Prostate gland (tissue), 2 donors: ENCODE data around the gene FUOM. TPM values are rescaled to one million over a fixed set of nuclear protein-coding genes. Genes with fewer than 3 reads are reported as not detected.
A peak's percentile ranks its signal among the peaks of the same experiment; 100 is the strongest.

Experiments
- DNase-seq: peaks from one replicate; pipeline ENCODE4 v3.0.0-alpha.2; 2019; ENCODE audit warnings: low spot score
- H3K27ac ChIP-seq, 2 donors: fragments of 200-600 bp; sonication (generic); 2 replicates each; pipeline ENCODE4 v1.5.1; 2017 to 2019
- H3K27me3 ChIP-seq: fragments of 200-600 bp; sonication (generic); replicated peaks from 2 replicates; pipeline ENCODE4 v1.5.1; 2019; ENCODE audit not compliant: insufficient read depth
- H3K36me3 ChIP-seq, 2 donors: fragments of 200-600 bp; sonication (generic); 1 replicate in 1 of 2; 2 replicates in 1 of 2; pipeline versions ENCODE4 v1.5.1 to v1.8.1; 2017 to 2019
- H3K4me1 ChIP-seq: fragments of 200-600 bp; sonication (generic); replicated peaks from 2 replicates; pipeline ENCODE4 v1.5.1; 2019
- H3K4me3 ChIP-seq, 2 donors: fragments of 200-600 bp; sonication (generic); 2 replicates each; pipeline ENCODE4 v1.5.1; 2017 to 2019
- H3K9me3 ChIP-seq: fragments of 200-600 bp; sonication (generic); 2 replicates; pipeline ENCODE4 v1.5.1; 2017
- CTCF ChIP-seq, 4 experiments: fragments of 200-600 bp in 2 of 4; fragments of 450-650 bp in 2 of 4; sonication (generic) in 2 of 4; IDR thresholded peaks; 1 replicate in 3 of 4; 2 replicates in 1 of 4; pipeline ENCODE4 v1.5.1; 2016 to 2019; ENCODE audit warnings: antibody characterized with exemption in 4 of 4, mild to moderate bottlenecking in 2 of 4, moderate library complexity in 2 of 4
- POLR2A ChIP-seq: fragments of 450-650 bp; IDR thresholded peaks from one replicate; pipeline ENCODE4 v1.6.1; 2016; ENCODE audit warnings: antibody characterized with exemption, mild to moderate bottlenecking
- POLR2AphosphoS5 ChIP-seq: sonication (generic); formaldehyde crosslinking; IDR thresholded peaks from one replicate; pipeline ENCODE4 v1.6.1; 2017; ENCODE audit warnings: antibody characterized with exemption
- WGBS: methylation state at CpG from one replicate; pipeline ENCODE4 v1.1.5; 2018; 5-methylcytosine and 5-hydroxymethylcytosine counted together
- intact Hi-C: fragments of 100-400 bp; cut with DNase I; formaldehyde crosslinking; loops from one replicate; pipeline ENCODE4 v1.14.2; 2022
- total RNA-seq, 2 donors: library from RNA; depleted of rRNA; stranded (reverse); fragments of >200 nt; gene quantifications; one replicate each; pipeline ENCODE4 v1.1.0, GENCODE V29; 2016

Gene FUOM
- total RNA-seq, 2 donors from 2014 or later: 8.7 to 11.4 TPM

GRCh38 chr10:133393401-133394063 lies 35.7 kb upstream of the FUOM start:
- H3K27ac ChIP-seq: peak overlapping the region; percentile 64 to 78
- TF ChIP-seq POLR2AphosphoS5 (no peak), CTCF (IDR thresholded peaks at IDR 0.05) (no peak), POLR2A (no peak)
- intact Hi-C loops: loop anchor here (2.0 kb wide), 1 partner anchor 21 kb away; the partner anchor contains the start of gene ECHS1
- no peak for DNase-seq
- H3K36me3 ChIP-seq: peaks cover 0 to 3% of the 10 kb centered on the region in 2 donors
- peak overlapping the region; percentile 80 to 97 for H3K4me3 ChIP-seq
- H3K4me1 ChIP-seq: no peaks in the 10 kb centered on the region
- WGBS: 29% methylated on average over 27 of the region's 27 CpGs
- H3K9me3 ChIP-seq: no peaks in the 10 kb centered on the region
- no peaks in the 10 kb centered on the region for H3K27me3 ChIP-seq

- TF ChIP-seq CTCF (IDR thresholded peaks at IDR 0.05) (no peak), POLR2A (no peak), POLR2AphosphoS5 (no peak)
- Histone ChIP-seq H3K4me1 (no peaks in the 10 kb centered on the region), H3K27me3 (no peaks in the 10 kb centered on the region), H3K27ac (no peak overlapping the region), H3K9me3 (no peaks in the 10 kb centered on the region), H3K4me3 (no peak overlapping the region), H3K36me3 (no peaks in the 10 kb centered on the region)
- WGBS: 88% methylated on average over 10 of the region's 12 CpGs
- intact Hi-C loops: no loop called here
- no peak for DNase-seq
These were observed 34.1 kb upstream of the FUOM start for GRCh38 chr10:133391761-133392518.

- DNase-seq: no peak
- Histone ChIP-seq H3K27me3 (no peaks in the 10 kb centered on the region), H3K4me3 (no peak overlapping the region), H3K4me1 (no peaks in the 10 kb centered on the region), H3K9me3 (no peaks in the 10 kb centered on the region), H3K36me3 (no peaks in the 10 kb centered on the region), H3K27ac (no peak overlapping the region)
- no peak for TF ChIP-seq POLR2AphosphoS5
- TF ChIP-seq CTCF (IDR thresholded peaks at IDR 0.05): no peak
- no peak for TF ChIP-seq POLR2A
- intact Hi-C loops: no loop called here
- whole genome bisulfite sequencing: 93% methylated on average over 12 of the region's 12 CpGs
These were observed 33.4 kb upstream of the FUOM start for GRCh38 chr10:133391249-133391635.

GRCh38 chr10:133390597-133391248 lies 32.9 kb upstream of the FUOM start:
- Histone ChIP-seq H3K9me3 (no peaks in the 10 kb centered on the region), H3K4me3 (no peak overlapping the region), H3K27me3 (no peaks in the 10 kb centered on the region), H3K4me1 (no peaks in the 10 kb centered on the region), H3K36me3 (no peaks in the 10 kb centered on the region), H3K27ac (no peak overlapping the region)
- intact Hi-C loops: no loop called here
- 88% methylated on average over 19 of the region's 19 CpGs for WGBS
- TF ChIP-seq POLR2AphosphoS5: no peak
- no peak for TF ChIP-seq CTCF (IDR thresholded peaks at IDR 0.05)
- no peak for TF ChIP-seq POLR2A
- DNase-seq: no peak
